Measurements from ENCODE around the gene RHEB.

RHEB gene

GRCh38 chr7:151511946-151512345, 7.7 kb downstream of the RHEB start:
- H3K4me3 ChIP-seq (ENCODE audit: control insufficient read depth, low read depth, low read length) = no peak overlapping the region
- TF ChIP-seq CTCF (IDR thresholded peaks at IDR 0.05; ENCODE audit: control insufficient read depth, insufficient read depth, low read depth, low read length, missing control alignments) = no peak
- no peak for DNase-seq (ENCODE audit: low read depth)

- TF ChIP-seq CTCF (IDR thresholded peaks at IDR 0.05; ENCODE audit: control insufficient read depth, insufficient read depth, low read depth, low read length, missing control alignments) = no peak
These were observed 8.4 kb downstream of the RHEB start for GRCh38 chr7:151511270-151511669.

GRCh38 chr7:151509670-151510333, 9.9 kb downstream of the RHEB start:
- DNase-seq (ENCODE audit: low read depth) = no peak
- H3K4me3 ChIP-seq (ENCODE audit: control insufficient read depth, low read depth, low read length) = no peak overlapping the region
- TF ChIP-seq CTCF (IDR thresholded peaks at IDR 0.05; ENCODE audit: control insufficient read depth, insufficient read depth, low read depth, low read length, missing control alignments) = no peak

More at GRCh38 chr7:151511270-151511669, 8.4 kb downstream of the RHEB start:
- DNase-seq (ENCODE audit: low read depth) = no peak
- H3K4me3 ChIP-seq (ENCODE audit: control insufficient read depth, low read depth, low read length) = no peak overlapping the region

- no peak for DNase-seq (ENCODE audit: low read depth)
- no peak overlapping the region for H3K4me3 ChIP-seq (ENCODE audit: control insufficient read depth, low read depth, low read length)
- no peak for TF ChIP-seq CTCF (IDR thresholded peaks at IDR 0.05; ENCODE audit: control insufficient read depth, insufficient read depth, low read depth, low read length, missing control alignments)
These were observed 10.7 kb downstream of the RHEB start for GRCh38 chr7:151508991-151509390.

GRCh38 chr7:151507806-151508205, 11.9 kb downstream of the RHEB start:
- H3K4me3 ChIP-seq (ENCODE audit: control insufficient read depth, low read depth, low read length) = no peak overlapping the region
- DNase-seq (ENCODE audit: low read depth) = no peak
- TF ChIP-seq CTCF (IDR thresholded peaks at IDR 0.05; ENCODE audit: control insufficient read depth, insufficient read depth, low read depth, low read length, missing control alignments) = no peak

GRCh38 chr7:151506901-151507382, 12.8 kb downstream of the RHEB start:
- DNase-seq (ENCODE audit: low read depth) = no peak
- no peak for TF ChIP-seq CTCF (IDR thresholded peaks at IDR 0.05; ENCODE audit: control insufficient read depth, insufficient read depth, low read depth, low read length, missing control alignments)
- no peak overlapping the region for H3K4me3 ChIP-seq (ENCODE audit: control insufficient read depth, low read depth, low read length)
